Neural cell (in vitro differentiated cells): ENCODE measurements around the gene KDM4C.

Source experiments
- CTCF ChIP-seq: fragments of 450-650 bp; IDR thresholded peaks from 2 replicates; pipeline ENCODE4 v1.5.1; 2014; ENCODE audit warnings: antibody characterized with exemption, mild to moderate bottlenecking, moderate library complexity; ENCODE audit not compliant: poor library complexity, severe bottlenecking
- EP300 ChIP-seq: fragments of 450-650 bp; conservative IDR thresholded peaks from 2 replicates; pipeline ENCODE4 v1.6.1; 2014; ENCODE audit warnings: antibody characterized with exemption, mild to moderate bottlenecking, moderate library complexity; ENCODE audit not compliant: poor library complexity, severe bottlenecking
- EZH2 ChIP-seq: fragments of 200-600, 300-800 bp; shearing (Covaris generic), sonication (generic); IDR thresholded peaks from 2 replicates; pipeline ENCODE4 v1.6.1; 2014; ENCODE audit warnings: antibody characterized with exemption, low read length, borderline replicate concordance, mild to moderate bottlenecking; ENCODE audit not compliant: insufficient read depth, poor library complexity, severe bottlenecking

DNA sequence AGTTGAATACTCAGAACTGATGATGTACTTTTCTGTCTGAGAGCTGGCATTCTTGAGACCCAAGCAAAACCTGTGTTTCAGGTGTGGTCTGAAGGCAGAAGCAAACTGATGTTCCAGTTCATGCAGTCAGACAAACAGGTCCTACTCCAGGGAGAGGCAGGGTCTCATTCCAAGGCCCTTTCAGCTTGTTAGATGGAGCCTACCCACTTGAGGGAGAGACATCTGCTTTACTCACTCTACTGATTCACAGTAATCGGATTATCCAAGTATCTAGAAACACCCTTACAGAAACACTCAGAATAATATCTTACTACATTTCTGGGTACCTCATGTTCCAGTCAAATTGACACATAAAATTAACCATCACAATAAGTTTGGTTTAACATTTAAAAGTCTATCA, 207.8 kb downstream of the KDM4C start:
- TF ChIP-seq EP300 (no peak), CTCF (no peak), EZH2 (no peak)
